GM23338 (cell line): Measurements from ENCODE around the gene ULK4. TPM values are rescaled to one million over a fixed set of nuclear protein-coding genes. Genes with fewer than 3 reads are reported as not detected.

Experiments
- ATAC-seq: fragments of 200-7000 bp; cut with Tn5 transposase; 3 replicates; pipeline ENCODE4 v1.9.1; 2020
- DNase-seq: peaks from one replicate; pipeline ENCODE4 v3.0.0-alpha.2; 2015; ENCODE audit warnings: low spot score
- H2AFZ ChIP-seq: fragments of 200-600 bp; sonication (generic); 2 replicates; pipeline ENCODE4 v1.8.0; 2016; ENCODE audit warnings: antibody characterized with exemption, mild to moderate bottlenecking, moderate library complexity
- H3F3A ChIP-seq: fragments of 200-600 bp; sonication (generic); replicated peaks from 2 replicates; pipeline ENCODE4 v1.8.0; 2017; ENCODE audit warnings: antibody characterized with exemption, mixed run types, low read depth
- H3K27ac ChIP-seq: fragments of 200-600 bp; sonication (generic); 2 replicates; pipeline ENCODE4 v1.6.1; 2016; ENCODE audit warnings: low read depth
- H3K27me3 ChIP-seq: fragments of 200-600 bp; sonication (generic); 2 replicates; pipeline ENCODE4 v1.8.0; 2016; ENCODE audit warnings: mild to moderate bottlenecking, mixed run types, moderate library complexity; ENCODE audit not compliant: insufficient read depth
- H3K36me3 ChIP-seq: fragments of 200-600 bp; sonication (generic); 2 replicates; pipeline ENCODE4 v1.8.0; 2016; ENCODE audit warnings: mild to moderate bottlenecking; ENCODE audit not compliant: insufficient read depth
- H3K4me1 ChIP-seq: fragments of 200-600 bp; sonication (generic); 2 replicates; pipeline ENCODE4 v1.8.0; 2016; ENCODE audit warnings: mild to moderate bottlenecking, moderate library complexity; ENCODE audit not compliant: insufficient read depth
- H3K4me2 ChIP-seq: fragments of 200-600 bp; sonication (generic); 2 replicates; pipeline ENCODE4 v1.7.1; 2017; ENCODE audit warnings: mixed run types
- H3K4me3 ChIP-seq: fragments of 200-600 bp; sonication (generic); 2 replicates; pipeline ENCODE4 v1.6.1; 2016; ENCODE audit warnings: mixed run types
- H3K79me2 ChIP-seq: fragments of 200-600 bp; sonication (generic); replicated peaks from 2 replicates; pipeline ENCODE4 v1.8.0; 2017; ENCODE audit warnings: mild to moderate bottlenecking; ENCODE audit not compliant: insufficient read depth
- H3K9me2 ChIP-seq: fragments of 200-600 bp; sonication (generic); 2 replicates; pipeline ENCODE4 v1.8.0; 2017; ENCODE audit not compliant: insufficient read depth
- H4K20me1 ChIP-seq: fragments of 200-600 bp; sonication (generic); replicated peaks from 2 replicates; pipeline ENCODE4 v1.8.0; 2017; ENCODE audit warnings: mild to moderate bottlenecking; ENCODE audit not compliant: insufficient read depth
- H3K27ac Mint-ChIP-seq: 2 replicates; pipeline ENCODE4 v1.8.0; 2020; ENCODE audit warnings: inconsistent platforms, mild to moderate bottlenecking, moderate library complexity, mixed read lengths
- H3K27me3 Mint-ChIP-seq: 3 replicates; pipeline ENCODE4 v1.8.0; 2022; ENCODE audit warnings: low read depth, mild to moderate bottlenecking, moderate library complexity, mixed read lengths, inconsistent platforms; ENCODE audit not compliant: insufficient read depth, poor library complexity
- H3K36me3 Mint-ChIP-seq: 3 replicates; pipeline ENCODE4 v1.8.0; 2021; ENCODE audit warnings: low read depth, mild to moderate bottlenecking, inconsistent platforms, moderate library complexity, mixed read lengths
- H3K4me1 Mint-ChIP-seq: 3 replicates; pipeline ENCODE4 v1.8.0; 2020; ENCODE audit warnings: mild to moderate bottlenecking, inconsistent platforms, mixed read lengths
- H3K4me3 Mint-ChIP-seq: 3 replicates; pipeline ENCODE4 v1.8.0; 2021; ENCODE audit warnings: moderate library complexity, mild to moderate bottlenecking, inconsistent platforms, mixed read lengths
- H3K9me3 Mint-ChIP-seq: 3 replicates; pipeline ENCODE4 v1.8.0; 2020; ENCODE audit warnings: moderate library complexity, mild to moderate bottlenecking, inconsistent platforms, mixed read lengths
- CREB1 ChIP-seq: fragments of 250-450 bp; sonication (Bioruptor Pico); IDR thresholded peaks from 2 replicates; pipeline ENCODE4 v1.5.0; 2020; ENCODE audit warnings: low read depth, mild to moderate bottlenecking, moderate library complexity
- CTCF ChIP-seq, 2 experiments: fragments of 200-600 bp in 1 of 2; sonication (generic) in 1 of 2; conservative IDR thresholded peaks; 2 replicates each; pipeline versions ENCODE4 v1.5.1 to v1.6.1; 2016 to 2017; ENCODE audit warnings: antibody characterized with exemption in 2 of 2, low read depth in 2 of 2, mild to moderate bottlenecking in 2 of 2, moderate library complexity in 1 of 2
- ETS1 ChIP-seq: IDR thresholded peaks from 2 replicates; pipeline ENCODE4 v1.6.1; 2016; ENCODE audit warnings: antibody characterized with exemption
- EZH2phosphoT487 ChIP-seq: fragments of 200-600 bp; sonication (generic); IDR thresholded peaks from one replicate; pipeline ENCODE4 v1.8.1; 2018; ENCODE audit warnings: antibody characterized with exemption; ENCODE audit not compliant: unreplicated experiment
- JUNB ChIP-seq: IDR thresholded peaks from one replicate; pipeline ENCODE4 v1.6.1; 2016; ENCODE audit warnings: antibody characterized with exemption; ENCODE audit not compliant: unreplicated experiment
- NANOG ChIP-seq: IDR thresholded peaks from 2 replicates; pipeline ENCODE4 v1.6.1; 2016; ENCODE audit warnings: antibody characterized with exemption, borderline replicate concordance
- POLR2AphosphoS5 ChIP-seq: IDR thresholded peaks from 2 replicates; pipeline ENCODE4 v1.6.1; 2016; ENCODE audit warnings: antibody characterized with exemption, low read depth
- REST ChIP-seq: IDR thresholded peaks from one replicate; pipeline ENCODE4 v1.6.1; 2018; ENCODE audit warnings: antibody characterized with exemption; ENCODE audit not compliant: unreplicated experiment
- STAT1 ChIP-seq: IDR thresholded peaks from one replicate; pipeline ENCODE4 v1.6.1; 2016; ENCODE audit warnings: antibody characterized with exemption; ENCODE audit not compliant: unreplicated experiment
- ZNF114 ChIP-seq: fragments of 250-450 bp; sonication (Bioruptor Pico); IDR thresholded peaks from 2 replicates; pipeline ENCODE4 v1.5.0; 2020; ENCODE audit warnings: mild to moderate bottlenecking, moderate library complexity
- ZNF331 ChIP-seq: fragments of 250-450 bp; sonication (Bioruptor Pico); IDR thresholded peaks from 2 replicates; pipeline ENCODE4 v1.5.0; 2020; ENCODE audit warnings: low read depth, mild to moderate bottlenecking, moderate library complexity
- ZNF462 ChIP-seq: fragments of 250-450 bp; sonication (Bioruptor Pico); IDR thresholded peaks from 2 replicates; pipeline ENCODE4 v1.5.0; 2020; ENCODE audit warnings: mild to moderate bottlenecking, moderate library complexity
- polyA plus RNA-seq: library from polyadenylated mRNA; unstranded; fragments of >200 nt; fragmentation: Nextera tagmentation; extraction: Ambion mirVana; gene quantifications from 2 replicates; pipeline ENCODE4 v1.2.1, GENCODE V29; 2016
- total RNA-seq: library from RNA; depleted of rRNA; stranded (reverse); fragments of >200 nt; shearing (Covaris generic); gene quantifications from 2 replicates; pipeline ENCODE4 v1.2.3, GENCODE V29; 2014

Gene ULK4
- total and polyA plus RNA-seq, 2 experiments from 2014 or later, result 20.8 to 41.4 TPM

- TF ChIP-seq ZNF462 (CRISPR knock-in tag), result no peak
- no peak for TF ChIP-seq CREB1 (CRISPR knock-in tag)
- no peak for TF ChIP-seq NANOG
- TF ChIP-seq JUNB, result no peak
- no peak for TF ChIP-seq POLR2AphosphoS5
Observed at GRCh38 chr3:41966206-41966605, 4.3 kb upstream of the ULK4 start (continued).

- ATAC-seq (no peak), DNase-seq (no peak)
- H3K9me3 Mint-ChIP-seq, result no peaks in the 10 kb centered on the region; the same call in 2 of the 3 replicates
- Histone ChIP-seq H4K20me1 (no peaks in the 10 kb centered on the region), H3K4me2 (no peak overlapping the region), H3F3A (no peaks in the 10 kb centered on the region), H3K27me3 (no peaks in the 10 kb centered on the region), H3K79me2 (peaks cover 18% of the 10 kb centered on the region), H3K9me2 (0 out of 2 replicates have a peak, but pooled peaks cover 2% of the 10 kb centered on the region), H3K4me1 (peaks cover 3% of the 10 kb centered on the region; the same call in 1 of the 2 replicates), H3K36me3 (no peaks in the 10 kb centered on the region), H3K27ac (no peak overlapping the region), H3K4me3 (no peak overlapping the region), H2AFZ (no peak overlapping the region)
- H3K27me3 Mint-ChIP-seq, result peaks cover 7% of the 10 kb centered on the region
- no peak overlapping the region for H3K27ac Mint-ChIP-seq
- H3K36me3 Mint-ChIP-seq, result no peaks in the 10 kb centered on the region; the same call in 2 of the 3 replicates
- no peak overlapping the region for H3K4me3 Mint-ChIP-seq
- H3K4me1 Mint-ChIP-seq, result peaks cover 16% of the 10 kb centered on the region
- TF ChIP-seq ETS1 (no peak), REST (no peak), EZH2phosphoT487 (no peak), ZNF114 (CRISPR knock-in tag) (no peak), STAT1 (no peak), CTCF (conservative IDR thresholded peaks at IDR 0.05; ENCODE audit: low read depth in 2 of 2) (no peak), ZNF331 (no peak)
Observed at GRCh38 chr3:41963823-41964222, 1.9 kb upstream of the ULK4 start.
